Measurements from ENCODE around the gene TSPEAR. TPM values are rescaled to one million over a fixed set of nuclear protein-coding genes. Genes with fewer than 3 reads are reported as not detected.
"Not testable (repeated sequence)": the region's sequence is repeated elsewhere in the genome, so short reads cannot be mapped to it uniquely, and the experiment has no call there.

TSPEAR gene
- total and polyA plus RNA-seq, 4 donors, result 0.24 to 0.66 (median 0.33) TPM; not detected in 1

- not testable (repeated sequence) for H3K27ac ChIP-seq (ENCODE audit: low read depth, low read length); H3K4me1 ChIP-seq (ENCODE audit: control insufficient read depth, insufficient read depth, low read length); DNase-seq (ENCODE audit: low read depth in 4 of 6, low spot score in 6 of 6); H3K36me3 ChIP-seq (ENCODE audit: control insufficient read depth, insufficient read depth, low read length); H3K4me3 ChIP-seq (ENCODE audit: low read depth, low read length); H3K27me3 ChIP-seq (ENCODE audit: control insufficient read depth, insufficient read depth, low read length)
- H3K9me3 ChIP-seq (ENCODE audit: control insufficient read depth, insufficient read depth, low read length), result peaks cover 12% of the 10 kb centered on the region
- WGBS (ENCODE audit: insufficient coverage), result 48% methylated on average over 10 of the region's 15 CpGs
These were observed 83.5 kb downstream of the TSPEAR start for GRCh38 chr21:44627831-44628233.

- not testable (repeated sequence) for H3K36me3 ChIP-seq (ENCODE audit: control insufficient read depth, insufficient read depth, low read length); H3K27ac ChIP-seq (ENCODE audit: low read depth, low read length); H3K4me3 ChIP-seq (ENCODE audit: low read depth, low read length); H3K4me1 ChIP-seq (ENCODE audit: control insufficient read depth, insufficient read depth, low read length); DNase-seq (ENCODE audit: low read depth in 4 of 6, low spot score in 6 of 6); H3K27me3 ChIP-seq (ENCODE audit: control insufficient read depth, insufficient read depth, low read length)
- WGBS (ENCODE audit: insufficient coverage), result 72% methylated on average over 15 of the region's 20 CpGs
- H3K9me3 ChIP-seq (ENCODE audit: control insufficient read depth, insufficient read depth, low read length), result peaks cover 12% of the 10 kb centered on the region
These were observed 84.1 kb downstream of the TSPEAR start for GRCh38 chr21:44627181-44627822.

- H3K4me3 ChIP-seq (ENCODE audit: low read depth, low read length), result no peak within 1 kb of the TSS
- no peaks in the 10 kb centered on the region for H3K36me3 ChIP-seq (ENCODE audit: control insufficient read depth, insufficient read depth, low read length)
- 68% methylated on average over 7 of the region's 7 CpGs for WGBS (ENCODE audit: insufficient coverage)
- no peak within 1 kb of the TSS for H3K27ac ChIP-seq (ENCODE audit: low read depth, low read length)
- no peak for DNase-seq (ENCODE audit: low read depth in 4 of 6, low spot score in 6 of 6)
- peaks cover 9% of the 10 kb centered on the region for H3K9me3 ChIP-seq (ENCODE audit: control insufficient read depth, insufficient read depth, low read length)
- no peaks in the 10 kb centered on the region for H3K27me3 ChIP-seq (ENCODE audit: control insufficient read depth, insufficient read depth, low read length)
- peaks cover 3% of the 10 kb centered on the region for H3K4me1 ChIP-seq (ENCODE audit: control insufficient read depth, insufficient read depth, low read length)
These were observed 84.7 kb downstream of the TSPEAR start, which contains the start of gene KRTAP10-9 for GRCh38 chr21:44626673-44627143. KRTAP10-9 (plus strand) TSS chr21:44627093; CDS start chr21:44627172, 79 bp downstream.

- WGBS (ENCODE audit: insufficient coverage), result 78% methylated on average over 10 of the region's 10 CpGs
- H3K4me1 ChIP-seq (ENCODE audit: control insufficient read depth, insufficient read depth, low read length), result peaks cover 3% of the 10 kb centered on the region
- no peaks in the 10 kb centered on the region for H3K27me3 ChIP-seq (ENCODE audit: control insufficient read depth, insufficient read depth, low read length)
- H3K9me3 ChIP-seq (ENCODE audit: control insufficient read depth, insufficient read depth, low read length), result peaks cover 7% of the 10 kb centered on the region
- H3K27ac ChIP-seq (ENCODE audit: low read depth, low read length), result no peak overlapping the region
- no peaks in the 10 kb centered on the region for H3K36me3 ChIP-seq (ENCODE audit: control insufficient read depth, insufficient read depth, low read length)
- no peak overlapping the region for H3K4me3 ChIP-seq (ENCODE audit: low read depth, low read length)
- no peak for DNase-seq (ENCODE audit: low read depth in 4 of 6, low spot score in 6 of 6)
These were observed 85.1 kb downstream of the TSPEAR start for GRCh38 chr21:44626262-44626661.

GRCh38 chr21:44625756-44626155, 85.6 kb downstream of the TSPEAR start:
- no peak overlapping the region for H3K27ac ChIP-seq (ENCODE audit: low read depth, low read length)
- peaks cover 3% of the 10 kb centered on the region for H3K4me1 ChIP-seq (ENCODE audit: control insufficient read depth, insufficient read depth, low read length)
- H3K4me3 ChIP-seq (ENCODE audit: low read depth, low read length), result no peak overlapping the region
- H3K27me3 ChIP-seq (ENCODE audit: control insufficient read depth, insufficient read depth, low read length), result no peaks in the 10 kb centered on the region
- 92% methylated on average over 2 of the region's 7 CpGs for WGBS (ENCODE audit: insufficient coverage)
- no peak for DNase-seq (ENCODE audit: low read depth in 4 of 6, low spot score in 6 of 6)
- no peaks in the 10 kb centered on the region for H3K36me3 ChIP-seq (ENCODE audit: control insufficient read depth, insufficient read depth, low read length)
- peaks cover 7% of the 10 kb centered on the region for H3K9me3 ChIP-seq (ENCODE audit: control insufficient read depth, insufficient read depth, low read length)

- peaks cover 3% of the 10 kb centered on the region for H3K4me1 ChIP-seq (ENCODE audit: control insufficient read depth, insufficient read depth, low read length)
- H3K9me3 ChIP-seq (ENCODE audit: control insufficient read depth, insufficient read depth, low read length), result peaks cover 5% of the 10 kb centered on the region
- no peak overlapping the region for H3K4me3 ChIP-seq (ENCODE audit: low read depth, low read length)
- H3K27ac ChIP-seq (ENCODE audit: low read depth, low read length), result no peak overlapping the region
- no peaks in the 10 kb centered on the region for H3K36me3 ChIP-seq (ENCODE audit: control insufficient read depth, insufficient read depth, low read length)
- DNase-seq (ENCODE audit: low read depth in 4 of 6, low spot score in 6 of 6), result no peak
- H3K27me3 ChIP-seq (ENCODE audit: control insufficient read depth, insufficient read depth, low read length), result no peaks in the 10 kb centered on the region
These were observed 87.8 kb downstream of the TSPEAR start for GRCh38 chr21:44623575-44623974.

GRCh38 chr21:44619886-44620285, 91.5 kb downstream of the TSPEAR start:
- Histone ChIP-seq H3K4me3 (ENCODE audit: low read depth, low read length) (no peak overlapping the region), H3K36me3 (ENCODE audit: control insufficient read depth, insufficient read depth, low read length) (no peaks in the 10 kb centered on the region), H3K4me1 (ENCODE audit: control insufficient read depth, insufficient read depth, low read length) (no peaks in the 10 kb centered on the region), H3K27me3 (ENCODE audit: control insufficient read depth, insufficient read depth, low read length) (no peaks in the 10 kb centered on the region), H3K9me3 (ENCODE audit: control insufficient read depth, insufficient read depth, low read length) (peaks cover 5% of the 10 kb centered on the region), H3K27ac (ENCODE audit: low read depth, low read length) (no peak overlapping the region)
- DNase-seq (ENCODE audit: low read depth in 4 of 6, low spot score in 6 of 6), result no peak
- WGBS (ENCODE audit: insufficient coverage), result 82% methylated on average over 5 of the region's 6 CpGs

- Histone ChIP-seq H3K27ac (ENCODE audit: low read depth, low read length) (no peak overlapping the region), H3K9me3 (ENCODE audit: control insufficient read depth, insufficient read depth, low read length) (peaks cover 5% of the 10 kb centered on the region), H3K4me3 (ENCODE audit: low read depth, low read length) (no peak overlapping the region), H3K27me3 (ENCODE audit: control insufficient read depth, insufficient read depth, low read length) (no peaks in the 10 kb centered on the region), H3K4me1 (ENCODE audit: control insufficient read depth, insufficient read depth, low read length) (no peaks in the 10 kb centered on the region), H3K36me3 (ENCODE audit: control insufficient read depth, insufficient read depth, low read length) (no peaks in the 10 kb centered on the region)
- no peak for DNase-seq (ENCODE audit: low read depth in 4 of 6, low spot score in 6 of 6)
- WGBS (ENCODE audit: insufficient coverage), result 86% methylated on average over 1 of the region's 3 CpGs
These were observed 92.5 kb downstream of the TSPEAR start for GRCh38 chr21:44618909-44619308.

- Histone ChIP-seq H3K27me3 (ENCODE audit: control insufficient read depth, insufficient read depth, low read length) (no peaks in the 10 kb centered on the region), H3K4me3 (ENCODE audit: low read depth, low read length) (no peak overlapping the region), H3K9me3 (ENCODE audit: control insufficient read depth, insufficient read depth, low read length) (peaks cover 4% of the 10 kb centered on the region), H3K27ac (ENCODE audit: low read depth, low read length) (no peak overlapping the region), H3K4me1 (ENCODE audit: control insufficient read depth, insufficient read depth, low read length) (no peaks in the 10 kb centered on the region), H3K36me3 (ENCODE audit: control insufficient read depth, insufficient read depth, low read length) (no peaks in the 10 kb centered on the region)
- WGBS (ENCODE audit: insufficient coverage), result no CpG with 5 or more reads among the region's 4 CpGs
- no peak for DNase-seq (ENCODE audit: low read depth in 4 of 6, low spot score in 6 of 6)
These were observed 92.9 kb downstream of the TSPEAR start for GRCh38 chr21:44618504-44618903.

GRCh38 chr21:44617071-44617501, 94.3 kb downstream of the TSPEAR start:
- no peak overlapping the region for H3K4me3 ChIP-seq (ENCODE audit: low read depth, low read length)
- no peaks in the 10 kb centered on the region for H3K36me3 ChIP-seq (ENCODE audit: control insufficient read depth, insufficient read depth, low read length)
- H3K27ac ChIP-seq (ENCODE audit: low read depth, low read length), result no peak overlapping the region
- no peak for DNase-seq (ENCODE audit: low read depth in 4 of 6, low spot score in 6 of 6)
- H3K9me3 ChIP-seq (ENCODE audit: control insufficient read depth, insufficient read depth, low read length), result no peaks in the 10 kb centered on the region
- H3K4me1 ChIP-seq (ENCODE audit: control insufficient read depth, insufficient read depth, low read length), result no peaks in the 10 kb centered on the region
- H3K27me3 ChIP-seq (ENCODE audit: control insufficient read depth, insufficient read depth, low read length), result no peaks in the 10 kb centered on the region
- WGBS (ENCODE audit: insufficient coverage), result 53% methylated on average over 7 of the region's 8 CpGs
